K562 (cell line): ENCODE measurements around the gene ALDH1A3.

Source experiments
- HNRNPUL1 ChIP-seq: fragments of 200-400 bp; formaldehyde crosslinking; IDR thresholded peaks from 2 replicates; pipeline ENCODE4 v1.6.1; 2017; ENCODE audit warnings: low read length
- MEF2D ChIP-seq: conservative IDR thresholded peaks from 2 replicates; pipeline ENCODE4 v1.6.1; 2016; ENCODE audit warnings: low read depth, missing genetic modification characterization, missing compliant biosample characterization
- NR2F6 ChIP-seq: fragments of 450-650 bp; formaldehyde crosslinking; IDR thresholded peaks from 2 replicates; pipeline ENCODE4 v1.4.0; 2020; ENCODE audit warnings: mild to moderate bottlenecking
- SMAD1 ChIP-seq: fragments of 150-350 bp; IDR thresholded peaks from 2 replicates; pipeline ENCODE4 v1.6.1; 2014; ENCODE audit warnings: low read length, low read depth; ENCODE audit not compliant: partially characterized antibody
- ZBTB17 ChIP-seq: fragments of 450-650 bp; formaldehyde crosslinking; IDR thresholded peaks from 2 replicates; pipeline ENCODE4 v1.4.0; 2020; ENCODE audit warnings: mild to moderate bottlenecking
- ZFX ChIP-seq: sonication (generic); formaldehyde crosslinking; IDR thresholded peaks from 2 replicates; pipeline ENCODE4 v1.8.0; 2022; ENCODE audit warnings: mild to moderate bottlenecking, missing genetic modification reagents, moderate library complexity
- TF ChIP-seq, protein P1 (sequence below): fragments of 450-650 bp; formaldehyde crosslinking; IDR thresholded peaks from 2 replicates; pipeline ENCODE4 v1.4.0; 2020; ENCODE audit warnings: mild to moderate bottlenecking
- TF ChIP-seq, protein P2 (sequence below), 3 experiments: IDR thresholded peaks in 2 of 3; conservative IDR thresholded peaks in 1 of 3; 2 replicates each; pipeline ENCODE4 v1.5.1; 2011 to 2012; ENCODE audit warnings: low read length in 3 of 3, mild to moderate bottlenecking in 3 of 3, control low read depth in 2 of 3, improper control_type of control experiment in 1 of 3, inconsistent platforms in 1 of 3, low read depth in 1 of 3, mixed read lengths in 1 of 3, moderate library complexity in 1 of 3; ENCODE audit not compliant: insufficient read depth in 2 of 3

DNA sequence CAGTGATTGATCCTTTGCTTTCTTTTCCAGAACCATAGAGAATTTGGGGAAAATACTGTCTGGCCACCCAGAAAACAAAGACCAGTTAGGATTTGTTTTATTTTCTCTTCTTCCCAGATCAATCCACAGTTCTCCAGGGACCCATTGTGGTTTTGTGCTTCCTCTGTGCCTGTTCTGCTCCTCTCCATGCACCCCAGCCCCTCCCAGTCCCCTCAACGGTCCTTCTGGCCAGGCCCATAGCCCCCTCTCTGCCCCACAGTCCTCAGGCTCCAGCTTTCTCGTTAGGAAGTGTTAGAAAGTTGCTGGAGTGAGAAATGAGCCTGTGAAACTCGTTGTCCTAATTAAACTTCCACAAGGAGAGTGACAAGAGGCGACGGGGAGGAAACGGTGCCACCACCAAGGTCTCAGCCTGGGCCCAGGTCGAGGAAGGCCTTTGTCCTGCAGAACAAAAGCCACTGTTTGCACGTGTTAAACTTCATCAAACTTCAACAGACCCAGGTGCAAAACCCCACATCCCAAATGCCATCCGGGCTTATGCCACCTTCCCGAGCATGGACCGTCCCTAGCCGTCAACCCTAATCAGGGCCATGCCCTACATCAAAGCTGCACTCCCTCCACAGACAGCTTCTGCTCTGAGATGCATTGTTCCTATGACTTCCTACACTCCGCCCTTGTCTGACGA lies 18.7 kb upstream of the ALDH1A3 start:
- TF ChIP-seq, protein P1, sequence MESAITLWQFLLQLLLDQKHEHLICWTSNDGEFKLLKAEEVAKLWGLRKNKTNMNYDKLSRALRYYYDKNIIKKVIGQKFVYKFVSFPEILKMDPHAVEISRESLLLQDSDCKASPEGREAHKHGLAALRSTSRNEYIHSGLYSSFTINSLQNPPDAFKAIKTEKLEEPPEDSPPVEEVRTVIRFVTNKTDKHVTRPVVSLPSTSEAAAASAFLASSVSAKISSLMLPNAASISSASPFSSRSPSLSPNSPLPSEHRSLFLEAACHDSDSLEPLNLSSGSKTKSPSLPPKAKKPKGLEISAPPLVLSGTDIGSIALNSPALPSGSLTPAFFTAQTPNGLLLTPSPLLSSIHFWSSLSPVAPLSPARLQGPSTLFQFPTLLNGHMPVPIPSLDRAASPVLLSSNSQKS (CRISPR knock-in tag): no peak
- TF ChIP-seq ZBTB17 (CRISPR knock-in tag) (no peak), NR2F6 (CRISPR knock-in tag) (no peak), ZFX (CRISPR knock-in tag) (no peak), HNRNPUL1 (no peak), MEF2D (tag) (no peak), SMAD1 (no peak)
- TF ChIP-seq, protein P2, sequence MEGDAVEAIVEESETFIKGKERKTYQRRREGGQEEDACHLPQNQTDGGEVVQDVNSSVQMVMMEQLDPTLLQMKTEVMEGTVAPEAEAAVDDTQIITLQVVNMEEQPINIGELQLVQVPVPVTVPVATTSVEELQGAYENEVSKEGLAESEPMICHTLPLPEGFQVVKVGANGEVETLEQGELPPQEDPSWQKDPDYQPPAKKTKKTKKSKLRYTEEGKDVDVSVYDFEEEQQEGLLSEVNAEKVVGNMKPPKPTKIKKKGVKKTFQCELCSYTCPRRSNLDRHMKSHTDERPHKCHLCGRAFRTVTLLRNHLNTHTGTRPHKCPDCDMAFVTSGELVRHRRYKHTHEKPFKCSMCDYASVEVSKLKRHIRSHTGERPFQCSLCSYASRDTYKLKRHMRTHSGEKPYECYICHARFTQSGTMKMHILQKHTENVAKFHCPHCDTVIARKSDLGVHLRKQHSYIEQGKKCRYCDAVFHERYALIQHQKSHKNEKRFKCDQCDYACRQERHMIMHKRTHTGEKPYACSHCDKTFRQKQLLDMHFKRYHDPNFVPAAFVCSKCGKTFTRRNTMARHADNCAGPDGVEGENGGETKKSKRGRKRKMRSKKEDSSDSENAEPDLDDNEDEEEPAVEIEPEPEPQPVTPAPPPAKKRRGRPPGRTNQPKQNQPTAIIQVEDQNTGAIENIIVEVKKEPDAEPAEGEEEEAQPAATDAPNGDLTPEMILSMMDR (IDR thresholded peaks at IDR 0.05 in 2 of 3, conservative IDR thresholded peaks at IDR 0.05 in 1 of 3; ENCODE audit: insufficient read depth in 2 of 3, low read depth in 1 of 3, low read length in 3 of 3): no peak
